IMR-90 (cell line): ENCODE data around the gene ABHD2. TPM values are rescaled to one million over a fixed set of nuclear protein-coding genes. Genes with fewer than 3 reads are reported as not detected.

Source experiments
- ATAC-seq: fragments of 200-7000 bp; cut with Tn5 transposase; 2 replicates; pipeline ENCODE4 v1.9.1; 2020; ENCODE audit warnings: low read depth, mild to moderate bottlenecking, moderate library complexity
- BruUV-seq: library from RNA; stranded (reverse); fragments of 400-500 nt; replicated peaks from 2 replicates; lab custom pipeline; 2021; lab: Mats Ljungman, UMichigan
- CTCF ChIA-PET: fragments of 300-600 bp; formaldehyde crosslinking; extraction: SDS; loops from one replicate; lab custom pipeline; 2021; ENCODE audit warnings: antibody characterized with exemption; lab: Yijun Ruan, JAX
- POLR2A ChIA-PET: fragments of 300-600 bp; sonication (Branson Sonifier 250); formaldehyde crosslinking; loops from one replicate; lab custom pipeline; 2022; ENCODE audit warnings: antibody characterized with exemption; ENCODE audit not compliant: unreplicated experiment; lab: Charles Lee
- DNase-seq: peaks from one replicate; pipeline ENCODE4 v3.0.0; 2013
- H2AFZ ChIP-seq: replicated peaks from 2 replicates; pipeline ENCODE3; 2013; ENCODE audit warnings: low read length, mild to moderate bottlenecking; ENCODE audit not compliant: poor library complexity
- H2AK5ac ChIP-seq: 2 replicates; pipeline ENCODE4 v1.6.1; 2013; ENCODE audit warnings: low read depth, low read length, inconsistent platforms
- H2AK9ac ChIP-seq: replicated peaks from 2 replicates; pipeline ENCODE3; 2013; ENCODE audit warnings: mild to moderate bottlenecking, low read depth, low read length, moderate library complexity; ENCODE audit not compliant: poor library complexity
- H2BK120ac ChIP-seq: 2 replicates; pipeline ENCODE4 v1.6.1; 2013; ENCODE audit warnings: low read depth, low read length, inconsistent platforms
- H2BK15ac ChIP-seq: 3 replicates; pipeline ENCODE4 v1.6.1; 2013; ENCODE audit warnings: low read depth, low read length, inconsistent platforms
- H2BK20ac ChIP-seq: 2 replicates; pipeline ENCODE4 v1.6.1; 2013; ENCODE audit warnings: low read depth, mild to moderate bottlenecking, inconsistent platforms, low read length, moderate library complexity
- H2BK5ac ChIP-seq: 2 replicates; pipeline ENCODE4 v1.6.1; 2013; ENCODE audit warnings: mild to moderate bottlenecking, low read depth, low read length, inconsistent platforms; ENCODE audit not compliant: poor library complexity, severe bottlenecking
- H3K14ac ChIP-seq: replicated peaks from 2 replicates; pipeline ENCODE4 v1.6.1; 2013; ENCODE audit warnings: low read depth, low read length, inconsistent platforms
- H3K18ac ChIP-seq: 2 replicates; pipeline ENCODE4 v1.6.1; 2013; ENCODE audit warnings: low read depth, low read length, control low read depth
- H3K23ac ChIP-seq: 2 replicates; pipeline ENCODE4 v1.6.1; 2013; ENCODE audit warnings: low read depth, low read length, inconsistent platforms
- H3K27ac ChIP-seq: 2 replicates; pipeline ENCODE4 v1.5.1; 2013; ENCODE audit warnings: mild to moderate bottlenecking, control low read depth, low read length; ENCODE audit not compliant: insufficient read depth
- H3K27me3 ChIP-seq: 2 replicates; pipeline ENCODE4 v1.6.1; 2013; ENCODE audit warnings: low read length; ENCODE audit not compliant: control insufficient read depth, insufficient read depth
- H3K36me3 ChIP-seq: 2 replicates; pipeline ENCODE4 v1.6.1; 2013; ENCODE audit warnings: low read length, mixed read lengths; ENCODE audit not compliant: control insufficient read depth, insufficient read depth
- H3K4ac ChIP-seq: 2 replicates; pipeline ENCODE4 v1.6.1; 2013; ENCODE audit warnings: low read depth, low read length, inconsistent platforms
- H3K4me1 ChIP-seq: 2 replicates; pipeline ENCODE4 v1.6.1; 2013; ENCODE audit warnings: low read length, mixed read lengths; ENCODE audit not compliant: control insufficient read depth, insufficient read depth
- H3K4me2 ChIP-seq: 2 replicates; pipeline ENCODE4 v1.6.1; 2013; ENCODE audit warnings: low read depth, mild to moderate bottlenecking, control low read depth, low read length, moderate library complexity
- H3K4me3 ChIP-seq: 2 replicates; pipeline ENCODE4 v1.5.1; 2013; ENCODE audit warnings: low read depth, mild to moderate bottlenecking, control low read depth, low read length, moderate library complexity; ENCODE audit not compliant: insufficient read depth
- H3K56ac ChIP-seq: 2 replicates; pipeline ENCODE4 v1.6.1; 2013; ENCODE audit warnings: low read length, inconsistent platforms; ENCODE audit not compliant: insufficient read depth; ENCODE audit errors: extremely low read depth
- H3K79me1 ChIP-seq, 2 experiments: 2 replicates each; pipeline ENCODE4 v1.6.1; 2013; ENCODE audit warnings: low read length in 2 of 2, inconsistent platforms in 1 of 2, low read depth in 1 of 2
- H3K9ac ChIP-seq: 2 replicates; pipeline ENCODE4 v1.6.1; 2013; ENCODE audit warnings: low read depth, low read length, control low read depth
- H3K9me1 ChIP-seq: 2 replicates; pipeline ENCODE4 v1.6.1; 2013; ENCODE audit warnings: low read length, inconsistent platforms; ENCODE audit not compliant: insufficient read depth
- H3K9me3 ChIP-seq: 2 replicates; pipeline ENCODE4 v1.6.1; 2013; ENCODE audit warnings: low read length; ENCODE audit not compliant: control insufficient read depth, insufficient read depth
- H4K20me1 ChIP-seq: 2 replicates; pipeline ENCODE4 v1.6.1; 2013; ENCODE audit warnings: low read length, inconsistent platforms; ENCODE audit not compliant: insufficient read depth
- H4K5ac ChIP-seq: 2 replicates; pipeline ENCODE4 v1.6.1; 2013; ENCODE audit warnings: mild to moderate bottlenecking, low read depth, low read length, control low read depth
- H4K8ac ChIP-seq, 2 experiments: 2 replicates each; pipeline ENCODE4 v1.6.1; 2013; ENCODE audit warnings: low read depth in 2 of 2, low read length in 2 of 2, control low read depth in 1 of 2, inconsistent platforms in 1 of 2
- H4K91ac ChIP-seq: 2 replicates; pipeline ENCODE4 v1.6.1; 2013; ENCODE audit warnings: low read depth, low read length, inconsistent platforms; ENCODE audit not compliant: insufficient read depth
- BHLHE40 ChIP-seq: fragments of 150-350 bp; IDR thresholded peaks from 2 replicates; pipeline ENCODE4 v1.6.1; 2016; ENCODE audit warnings: mild to moderate bottlenecking, low read depth, low read length
- CEBPB ChIP-seq: IDR thresholded peaks from 2 replicates; pipeline ENCODE4 v1.6.1; 2012; ENCODE audit warnings: low read depth, low read length, improper control_type of control experiment
- CHD1 ChIP-seq: IDR thresholded peaks from 2 replicates; pipeline ENCODE4 v1.6.1; 2012; ENCODE audit warnings: low read depth, low read length, improper control_type of control experiment
- FOS ChIP-seq: fragments of 150-350 bp; IDR thresholded peaks from 2 replicates; pipeline ENCODE4 v1.6.1; 2016; ENCODE audit warnings: low read depth, low read length
- MAFK ChIP-seq: IDR thresholded peaks from 2 replicates; pipeline ENCODE4 v1.6.1; 2012; ENCODE audit warnings: low read depth, low read length, improper control_type of control experiment
- MAZ ChIP-seq: IDR thresholded peaks from 2 replicates; pipeline ENCODE4 v1.6.1; 2012; ENCODE audit warnings: low read depth, mild to moderate bottlenecking, low read length, improper control_type of control experiment, moderate library complexity, borderline replicate concordance
- MXI1 ChIP-seq: IDR thresholded peaks from 2 replicates; pipeline ENCODE4 v1.6.1; 2012; ENCODE audit warnings: low read depth, mild to moderate bottlenecking, low read length, moderate library complexity, borderline replicate concordance
- NFE2L2 ChIP-seq: fragments of 150-350 bp; IDR thresholded peaks from 2 replicates; pipeline ENCODE4 v1.6.1; 2016; ENCODE audit warnings: low read depth, mild to moderate bottlenecking, low read length
- POLR2A ChIP-seq: IDR thresholded peaks from 2 replicates; pipeline ENCODE4 v1.6.1; 2012; ENCODE audit warnings: mild to moderate bottlenecking, low read depth, low read length
- RAD21 ChIP-seq: IDR thresholded peaks from 2 replicates; pipeline ENCODE4 v1.6.1; 2012; ENCODE audit warnings: low read length, improper control_type of control experiment
- RCOR1 ChIP-seq: IDR thresholded peaks from 2 replicates; pipeline ENCODE4 v1.6.1; 2012; ENCODE audit warnings: mild to moderate bottlenecking, low read length, improper control_type of control experiment; ENCODE audit not compliant: insufficient replicate concordance
- RFX5 ChIP-seq: IDR thresholded peaks from 2 replicates; pipeline ENCODE4 v1.8.0; 2012; ENCODE audit warnings: low read depth, mild to moderate bottlenecking, low read length, moderate library complexity
- SMC3 ChIP-seq: fragments of 150-350 bp; IDR thresholded peaks from 2 replicates; pipeline ENCODE4 v1.6.1; 2016; ENCODE audit warnings: low read depth, mild to moderate bottlenecking, antibody characterized with exemption, low read length, moderate library complexity
- WGBS, 2 experiments: methylation state at CpG; one replicate each; pipeline versions ENCODE4 v1.1.5 to v1.1.7; 2013; ENCODE audit warnings: missing lambda C conversion rate in 2 of 2; ENCODE audit not compliant: insufficient read length in 1 of 2; ENCODE audit errors: extremely low coverage in 2 of 2; 5-methylcytosine and 5-hydroxymethylcytosine counted together
- dilution Hi-C: fragments of 300-500 bp; cut with HindIII; formaldehyde crosslinking; loops from one replicate; pipeline ENCODE4 v1.14.3; 2018; ENCODE audit warnings: low sequenced_read_pairs; ENCODE audit not compliant: unreplicated experiment
- in situ Hi-C: fragments of 300-500 bp; cut with MboI; formaldehyde crosslinking; loops from 3 replicates; pipeline ENCODE4 v1.14.3; 2019; ENCODE audit warnings: low sequenced_read_pairs, inconsistent platforms, mixed read lengths
- intact Hi-C: fragments of 100-400 bp; cut with micrococcal nuclease; formaldehyde crosslinking; loops from 2 replicates; pipeline ENCODE4 v1.10.0; 2022
- polyA plus RNA-seq, 3 experiments: library from polyadenylated mRNA; depleted of rRNA; stranded (reverse); fragments of >200 nt; gene quantifications; 2 replicates each; pipeline ENCODE4 v1.2.3, GENCODE V29; 2012; ENCODE audit warnings: low replicate concordance in 1 of 3
- total RNA-seq: library from RNA; depleted of rRNA; stranded (reverse); fragments of >200 nt; gene quantifications from 2 replicates; pipeline ENCODE4 v1.2.3, GENCODE V29; 2012
- TF ChIP-seq, protein P1 (sequence below): conservative IDR thresholded peaks from 2 replicates; pipeline ENCODE4 v1.5.1; 2012; ENCODE audit warnings: mild to moderate bottlenecking, low read depth, low read length, improper control_type of control experiment

ABHD2 gene
- total and polyA plus RNA-seq, 2 of the 4 experiments (the other 2 are of a cell fraction) = 31.2 to 62.9 TPM

- Histone ChIP-seq H3K14ac (peak overlapping the region; percentile 75; the same call in 1 of the 2 replicates), H2BK15ac (no peak overlapping the region), H2BK5ac (no peak overlapping the region), H3K27ac (no peak overlapping the region), H4K91ac (no peak overlapping the region), H3K4me2 (no peak overlapping the region), H3K36me3 (peaks cover 4% of the 10 kb centered on the region), H2BK120ac (no peak overlapping the region), H3K9me1 (peaks cover 17% of the 10 kb centered on the region), H2AK5ac (no peak overlapping the region), H4K5ac (no peak overlapping the region), H4K20me1 (no peaks in the 10 kb centered on the region), H2BK20ac (no peak overlapping the region), H3K56ac (no peak overlapping the region), H3K4ac (no peak overlapping the region), H3K9ac (no peak overlapping the region), H2AFZ (no peak overlapping the region), H3K79me1 (peaks cover 20 to 40% of the 10 kb centered on the region in 2 experiments), H2AK9ac (no peak overlapping the region), H3K9me3 (no peaks in the 10 kb centered on the region), H3K4me1 (peaks cover 17% of the 10 kb centered on the region), H3K23ac (no peak overlapping the region), H3K4me3 (no peak overlapping the region), H3K18ac (no peak overlapping the region), H3K27me3 (no peaks in the 10 kb centered on the region), H4K8ac (0 out of 4 replicates have a peak overlapping the region, but pooled peaks of 1 of the 2 experiments have one; percentile 14)
- dilution Hi-C loops = no loop called here
- no CpG with 5 or more reads among the region's 3 CpGs for WGBS, 2 experiments
- TF ChIP-seq CEBPB = no peak
- TF ChIP-seq, protein P1, sequence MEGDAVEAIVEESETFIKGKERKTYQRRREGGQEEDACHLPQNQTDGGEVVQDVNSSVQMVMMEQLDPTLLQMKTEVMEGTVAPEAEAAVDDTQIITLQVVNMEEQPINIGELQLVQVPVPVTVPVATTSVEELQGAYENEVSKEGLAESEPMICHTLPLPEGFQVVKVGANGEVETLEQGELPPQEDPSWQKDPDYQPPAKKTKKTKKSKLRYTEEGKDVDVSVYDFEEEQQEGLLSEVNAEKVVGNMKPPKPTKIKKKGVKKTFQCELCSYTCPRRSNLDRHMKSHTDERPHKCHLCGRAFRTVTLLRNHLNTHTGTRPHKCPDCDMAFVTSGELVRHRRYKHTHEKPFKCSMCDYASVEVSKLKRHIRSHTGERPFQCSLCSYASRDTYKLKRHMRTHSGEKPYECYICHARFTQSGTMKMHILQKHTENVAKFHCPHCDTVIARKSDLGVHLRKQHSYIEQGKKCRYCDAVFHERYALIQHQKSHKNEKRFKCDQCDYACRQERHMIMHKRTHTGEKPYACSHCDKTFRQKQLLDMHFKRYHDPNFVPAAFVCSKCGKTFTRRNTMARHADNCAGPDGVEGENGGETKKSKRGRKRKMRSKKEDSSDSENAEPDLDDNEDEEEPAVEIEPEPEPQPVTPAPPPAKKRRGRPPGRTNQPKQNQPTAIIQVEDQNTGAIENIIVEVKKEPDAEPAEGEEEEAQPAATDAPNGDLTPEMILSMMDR = no peak
- no peak for TF ChIP-seq MXI1
- TF ChIP-seq CHD1 = no peak
- TF ChIP-seq BHLHE40 = no peak
- TF ChIP-seq SMC3 = no peak
- no peak for TF ChIP-seq POLR2A
- TF ChIP-seq NFE2L2 = no peak
- no peak for TF ChIP-seq RAD21
- TF ChIP-seq MAFK = no peak
- no peak for TF ChIP-seq MAZ
- no peak for TF ChIP-seq RCOR1
- no peak for TF ChIP-seq RFX5
- TF ChIP-seq FOS = no peak
- BruUV-seq = no TSS peak
- ChIA-PET CTCF (interaction anchor here (0.6 to 0.8 kb wide), 3 partner anchors 17 to 157 kb away, joined by 3 read pairs; partner anchors contain the start of gene ABHD2), POLR2A (no interaction called here)
- ATAC-seq (no peak; the same call in 1 of the 2 replicates), DNase-seq (peak; percentile 10)
- in situ Hi-C loops = loop anchor here (25.0 kb wide), 1 partner anchor 508 kb away; no protein-coding TSS in a partner anchor
- intact Hi-C loops = no loop called here
Measured at GRCh38 chr15:89170364-89170763, 82.1 kb downstream of the ABHD2 start.
